Effector memory CD4-positive, alpha-beta T cell (primary cell): Measurements from ENCODE around the gene OR2D3.
"Not testable (repeated sequence)": the region's sequence is repeated elsewhere in the genome, so short reads cannot be mapped to it uniquely, and the experiment has no call there.

Experiments used
- DNase-seq, 3 donors: peaks; one replicate each; pipeline ENCODE4 v3.0.0-alpha.2; 2020
- H3K27ac ChIP-seq: 2 replicates; pipeline ENCODE4 v1.7.0; 2013; ENCODE audit warnings: mild to moderate bottlenecking, low read length, moderate library complexity; ENCODE audit not compliant: insufficient read depth, poor library complexity, severe bottlenecking
- H3K27me3 ChIP-seq: replicated peaks from 2 replicates; pipeline ENCODE4 v1.7.0; 2013; ENCODE audit warnings: mild to moderate bottlenecking, low read length; ENCODE audit not compliant: insufficient read depth, control insufficient read depth, poor library complexity, severe bottlenecking
- H3K36me3 ChIP-seq: 2 replicates; pipeline ENCODE4 v1.7.0; 2013; ENCODE audit warnings: mild to moderate bottlenecking, low read length, moderate library complexity; ENCODE audit not compliant: control insufficient read depth, insufficient read depth
- H3K4me1 ChIP-seq: 2 replicates; pipeline ENCODE4 v1.7.0; 2013; ENCODE audit warnings: low read length, mild to moderate bottlenecking; ENCODE audit not compliant: control insufficient read depth, insufficient read depth, poor library complexity, severe bottlenecking
- H3K4me3 ChIP-seq: 2 replicates; pipeline ENCODE4 v1.7.0; 2013; ENCODE audit warnings: low read length, low read depth, mild to moderate bottlenecking; ENCODE audit not compliant: insufficient read depth, poor library complexity, severe bottlenecking
- H3K9me3 ChIP-seq: 2 replicates; pipeline ENCODE4 v1.7.0; 2013; ENCODE audit warnings: mild to moderate bottlenecking, low read length, moderate library complexity; ENCODE audit not compliant: control insufficient read depth

Gene OR2D3

GRCh38 chr11:6968816-6969215, 48.0 kb downstream of the OR2D3 start:
- H3K9me3 ChIP-seq = no peaks in the 10 kb centered on the region
- H3K36me3 ChIP-seq = no peaks in the 10 kb centered on the region
- H3K4me3 ChIP-seq = no peak overlapping the region
- H3K27ac ChIP-seq = no peak overlapping the region
- DNase-seq = no peak
- no peaks in the 10 kb centered on the region for H3K27me3 ChIP-seq
- no peaks in the 10 kb centered on the region for H3K4me1 ChIP-seq

DNA sequence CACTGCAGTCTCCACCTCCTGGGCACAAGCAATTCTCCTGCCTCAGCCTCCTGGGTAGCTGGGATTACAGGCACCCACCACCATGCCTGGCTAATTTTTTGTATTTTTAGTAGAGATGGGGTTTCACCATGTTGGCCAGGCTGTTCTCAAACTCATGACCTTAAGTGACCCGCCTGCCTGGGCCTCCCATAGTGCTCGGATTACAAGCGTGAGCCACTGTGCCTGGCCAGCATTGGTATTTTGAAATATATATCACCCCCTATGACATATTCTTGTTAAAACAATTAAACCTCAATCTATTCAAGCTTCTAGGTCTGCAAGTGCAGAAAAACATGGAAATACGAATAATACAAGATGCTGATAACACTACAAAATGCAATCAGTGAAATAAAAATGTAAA, 49.1 kb downstream of the OR2D3 start:
- H3K27me3 ChIP-seq, DNase-seq, H3K4me1 ChIP-seq, H3K9me3 ChIP-seq, H3K4me3 ChIP-seq, H3K27ac ChIP-seq, H3K36me3 ChIP-seq: not testable (repeated sequence)
